A549 (cell line): ENCODE results near the gene HS6ST3. TPM values are rescaled to one million over a fixed set of nuclear protein-coding genes. Genes with fewer than 3 reads are reported as not detected.

Experiments used
- ATAC-seq, 2 experiments: fragments of 200-7000 bp in 1 of 2; fragments of >200 bp in 1 of 2; cut with Nextera tagmentation in 1 of 2; cut with Tn5 transposase in 1 of 2; 3 replicates each; pipeline versions ENCODE4 v1.8.0 to v1.9.1; 2018 to 2020; ENCODE audit warnings: mild to moderate bottlenecking in 1 of 2, moderate library complexity in 1 of 2
- CTCF ChIA-PET: fragments of 300-600 bp; sonication (Branson Sonifier 250); formaldehyde crosslinking; extraction: SDS; loops from one replicate; lab custom pipeline; 2021; ENCODE audit warnings: antibody characterized with exemption, inconsistent platforms; lab: Yijun Ruan, JAX
- POLR2A ChIA-PET: fragments of 350-600 bp; formaldehyde crosslinking; extraction: SDS; loops from one replicate; lab custom pipeline; 2021; ENCODE audit warnings: antibody characterized with exemption, inconsistent platforms; lab: Yijun Ruan, JAX
- DNase-seq, 2 experiments: peaks; one replicate each; pipeline versions ENCODE4 v3.0.0 to v3.0.0-alpha.2; 2011 to 2016; ENCODE audit warnings: low read depth in 1 of 2, low spot score in 1 of 2
- FAIRE-seq: peaks from 2 replicates; lab custom pipeline; 2011; peaks lifted over from hg19 to GRCh38; lab: Jason Lieb, UNC
- H3K27ac ChIP-seq, 2 experiments: fragments of >200 bp; sonication (Bioruptor Twin); formaldehyde crosslinking; 3 replicates each; pipeline ENCODE4 v1.5.1; 2016 to 2017
- H3K4me1 ChIP-seq: fragments of >200 bp; sonication (Bioruptor Twin); formaldehyde crosslinking; 3 replicates; pipeline ENCODE4 v1.6.1; 2016
- H3K4me2 ChIP-seq: fragments of >200 bp; sonication (Bioruptor Twin); formaldehyde crosslinking; 3 replicates; pipeline ENCODE4 v1.6.1; 2016
- H3K4me3 ChIP-seq: fragments of >200 bp; sonication (Bioruptor Twin); formaldehyde crosslinking; 3 replicates; pipeline ENCODE4 v1.5.1; 2016
- H3K9me3 ChIP-seq: fragments of >200 bp; sonication (Bioruptor Twin); formaldehyde crosslinking; 3 replicates; pipeline ENCODE4 v1.6.1; 2016
- BHLHE40 ChIP-seq: IDR thresholded peaks from 2 replicates; pipeline ENCODE4 v1.6.1; 2012; ENCODE audit warnings: low read depth, low read length, inconsistent platforms
- E2F6 ChIP-seq: IDR thresholded peaks from 2 replicates; pipeline ENCODE4 v1.6.1; 2012; ENCODE audit warnings: low read depth, borderline replicate concordance
- FOXS1 ChIP-seq: fragments of 250-450 bp; sonication (Bioruptor Pico); IDR thresholded peaks from 2 replicates; pipeline ENCODE4 v1.5.0; 2020; ENCODE audit warnings: mild to moderate bottlenecking, moderate library complexity
- GATA3 ChIP-seq: IDR thresholded peaks from 2 replicates; pipeline ENCODE4 v1.6.1; 2012; ENCODE audit warnings: borderline replicate concordance
- HDAC2 ChIP-seq: fragments of 200-600 bp; sonication (generic); IDR thresholded peaks from 2 replicates; pipeline ENCODE4 v1.6.1; 2016
- HEYL ChIP-seq: fragments of 250-450 bp; sonication (Bioruptor Pico); IDR thresholded peaks from 2 replicates; pipeline ENCODE4 v1.8.0; 2021; ENCODE audit warnings: mild to moderate bottlenecking, moderate library complexity
- HOXB13 ChIP-seq: fragments of 250-450 bp; sonication (Bioruptor Pico); IDR thresholded peaks from 2 replicates; pipeline ENCODE4 v1.5.0; 2020; ENCODE audit warnings: low read depth, mild to moderate bottlenecking, moderate library complexity
- JUN ChIP-seq, 2 experiments: fragments of >200 bp; sonication (Bioruptor Twin); formaldehyde crosslinking; IDR thresholded peaks; 2 replicates in 1 of 2; 3 replicates in 1 of 2; pipeline ENCODE4 v1.6.1; 2016 to 2017
- PHF8 ChIP-seq: fragments of 200-600 bp; sonication (generic); IDR thresholded peaks from 2 replicates; pipeline ENCODE4 v1.6.1; 2016; ENCODE audit warnings: low read depth, mild to moderate bottlenecking, antibody characterized with exemption, moderate library complexity, borderline replicate concordance
- POLR2AphosphoS2 ChIP-seq: conservative IDR thresholded peaks from 2 replicates; pipeline ENCODE4 v1.6.1; 2012; ENCODE audit warnings: low read length, improper control_type of control experiment, inconsistent platforms
- REST ChIP-seq: fragments of 200-600 bp; sonication (generic); IDR thresholded peaks from 2 replicates; pipeline ENCODE4 v1.6.1; 2016; ENCODE audit warnings: antibody characterized with exemption, mild to moderate bottlenecking, moderate library complexity
- SMC3 ChIP-seq: fragments of >200 bp; sonication (Bioruptor Twin); formaldehyde crosslinking; IDR thresholded peaks from 3 replicates; pipeline ENCODE4 v1.6.1; 2018; ENCODE audit warnings: inconsistent platforms
- TP53 ChIP-seq: fragments of 250-450 bp; sonication (Bioruptor Pico); IDR thresholded peaks from 2 replicates; pipeline ENCODE4 v1.5.0; 2021; ENCODE audit warnings: mild to moderate bottlenecking, moderate library complexity
- ZFP36 ChIP-seq: fragments of 450-650 bp; IDR thresholded peaks from 2 replicates; pipeline ENCODE4 v1.6.1; 2014; ENCODE audit warnings: borderline replicate concordance; ENCODE audit not compliant: partially characterized antibody
- ZNF302 ChIP-seq: fragments of 250-450 bp; sonication (Bioruptor Pico); IDR thresholded peaks from 2 replicates; pipeline ENCODE4 v1.9.0; 2021; ENCODE audit warnings: inconsistent platforms, mild to moderate bottlenecking, moderate library complexity
- WGBS: methylation state at CpG from one replicate; pipeline ENCODE4 v1.1.6; 2017; ENCODE audit errors: missing lambda C conversion rate; 5-methylcytosine and 5-hydroxymethylcytosine counted together
- polyA plus RNA-seq, 4 experiments: library from polyadenylated mRNA; depleted of rRNA in 3 of 4; stranded (reverse); fragments of >200 nt; fragmentation: RNase III in 1 of 4; extraction: RNeasy Plus Mini Kit Qiagen cat#74134 plus additional on column Dnase treatment in 1 of 4; gene quantifications; 2 replicates in 3 of 4; 3 replicates in 1 of 4; pipeline ENCODE4 v1.2.3, GENCODE V29; 2011 to 2017

HS6ST3 gene
- polyA plus RNA-seq, 2 of the 4 experiments (the other 2 are of a cell fraction) = not detected

DNA sequence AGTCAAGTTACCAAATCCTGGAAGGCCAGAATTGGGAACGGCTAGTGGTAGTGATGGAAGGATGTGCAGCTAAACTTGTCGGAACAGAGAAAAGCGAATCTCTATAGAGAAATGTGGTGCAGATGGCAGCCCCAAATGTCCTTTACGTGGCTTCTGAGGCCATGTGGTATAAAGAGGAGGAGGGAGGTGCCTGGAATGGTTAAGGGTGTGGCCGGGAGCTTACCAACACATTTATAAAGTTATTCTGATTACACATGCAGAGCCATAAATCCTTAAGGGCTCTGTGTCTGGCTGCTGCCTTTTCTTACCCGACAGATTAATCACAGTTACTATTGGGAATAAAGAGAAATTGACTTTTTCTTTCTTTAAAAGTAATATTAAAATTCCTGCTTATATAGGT lies 714.3 kb downstream of the HS6ST3 start:
- no peak for FAIRE-seq
- Histone ChIP-seq H3K4me2 (no peak overlapping the region), H3K4me1 (no peaks in the 10 kb centered on the region), H3K27ac (no peak overlapping the region), H3K9me3 (no peaks in the 10 kb centered on the region), H3K4me3 (no peak overlapping the region)
- ChIA-PET CTCF (interaction anchor here (2.0 kb wide), 1 partner anchor 13 kb away, joined by 9 read pairs; no protein-coding TSS in a partner anchor), POLR2A (no interaction called here)
- WGBS = 35% methylated on average over 6 of the region's 6 CpGs
- DNase-seq = no peak
- TF ChIP-seq TP53 (CRISPR knock-in tag) (no peak), ZNF302 (no peak), ZFP36 (no peak), REST (no peak), HDAC2 (no peak), PHF8 (no peak), HEYL (CRISPR knock-in tag) (no peak), JUN (IDR thresholded peaks at IDR 0.05) (no peak), BHLHE40 (no peak), SMC3 (no peak), POLR2AphosphoS2 (no peak), FOXS1 (CRISPR knock-in tag) (no peak), GATA3 (no peak), HOXB13 (CRISPR knock-in tag) (no peak), E2F6 (no peak)
- no peak for ATAC-seq

- no peak overlapping the region for H3K4me3 ChIP-seq
- FAIRE-seq (no peak), ATAC-seq (no peak), DNase-seq (no peak)
- CTCF ChIA-PET = interaction anchor here (0.6 kb wide), 1 partner anchor 248 kb away, joined by 3 read pairs; no protein-coding TSS in a partner anchor
- H3K4me1 ChIP-seq = no peaks in the 10 kb centered on the region
- H3K4me2 ChIP-seq = no peak overlapping the region
- WGBS = 0% methylated on average over 3 of the region's 3 CpGs
- H3K9me3 ChIP-seq = no peaks in the 10 kb centered on the region
- H3K27ac ChIP-seq = no peak overlapping the region
- no peak for TF ChIP-seq REST
- POLR2A ChIA-PET = no interaction called here
These were observed 716.8 kb downstream of the HS6ST3 start for GRCh38 chr13:96806746-96807145.
